Left cardiac atrium (tissue), 4 donors: ENCODE results near the gene NRP2. TPM values are rescaled to one million over a fixed set of nuclear protein-coding genes. Genes with fewer than 3 reads are reported as not detected.

Source experiments
- ATAC-seq, 2 donors: fragments of 200-7000 bp; cut with Tn5 transposase; one replicate each; pipeline ENCODE4 v1.9.1; 2020; ENCODE audit warnings: mild to moderate bottlenecking in 2 of 2, moderate library complexity in 2 of 2
- DNase-seq: peaks from one replicate; pipeline ENCODE4 v3.0.0-alpha.2; 2020
- intact Hi-C, 2 donors: fragments of 100-400 bp; cut with DNase I; formaldehyde crosslinking; loops; one replicate each; pipeline versions ENCODE4 v1.14.1 to v1.15.1; 2022 to 2023
- total RNA-seq, 2 donors: library from RNA; stranded (reverse); fragmentation: NEBNext Ultra II Directional; extraction: Animal tissue kit (Norgen Biotek cat#: 25700); gene quantifications; one replicate each; pipeline ENCODE4 v1.2.1, GENCODE V29; 2021
- donor health status: DM: no; HTN: yes; CAD: no.
- donor health status: DM: no; HTN: yes; CAD: no; lungs with severe emphysema.
- donor health status: DM: yes; HTN: yes; CAD: no.
- donor health status: Dilated cardiomyopathy.

Gene NRP2
- total RNA-seq, 2 donors from 2014 or later = 16.3 to 16.6 TPM

- DNase-seq (no peak), ATAC-seq (no peak)
- intact Hi-C loops = no loop called here
Measured at GRCh38 chr2:205762881-205763280, 80.6 kb downstream of the NRP2 start.

- intact Hi-C loops = no loop called here
- ATAC-seq (peak; percentile 15 to 66), DNase-seq (peak; percentile 56)
Measured at GRCh38 chr2:205763708-205764211, 81.5 kb downstream of the NRP2 start.

GRCh38 chr2:205764270-205764746 lies 82.0 kb downstream of the NRP2 start:
- intact Hi-C loops = no loop called here
- DNase-seq = peak; percentile 37
- peak in 1 of 2 donors; percentile 3 for ATAC-seq

GRCh38 chr2:205765151-205765550 lies 82.8 kb downstream of the NRP2 start:
- intact Hi-C loops = loop anchor here (1.0 to 5.0 kb wide), 2 partner anchors 157 to 160 kb away; no protein-coding TSS in a partner anchor
- no peak for DNase-seq
- ATAC-seq = no peak

GRCh38 chr2:205766779-205767359 lies 84.6 kb downstream of the NRP2 start:
- intact Hi-C loops = loop anchor here (2.0 to 5.0 kb wide), 2 partner anchors 118 to 155 kb away; no protein-coding TSS in a partner anchor
- ATAC-seq = no peak
- peak; percentile 45 for DNase-seq

GRCh38 chr2:205767617-205768016 lies 85.3 kb downstream of the NRP2 start:
- DNase-seq (no peak), ATAC-seq (peak; percentile 40 to 47)
- intact Hi-C loops = loop anchor here (2.0 to 5.0 kb wide), 2 partner anchors 117 to 155 kb away; no protein-coding TSS in a partner anchor

GRCh38 chr2:205768341-205768740 lies 86.0 kb downstream of the NRP2 start:
- DNase-seq (no peak), ATAC-seq (peak; percentile 63 to 73)
- intact Hi-C loops = loop anchor here in 1 of 2 donors (5.0 kb wide), 1 partner anchor 154 kb away; no protein-coding TSS in a partner anchor

- intact Hi-C loops = loop anchor here in 1 of 2 donors (5.0 kb wide), 1 partner anchor 153 kb away; no protein-coding TSS in a partner anchor
- DNase-seq (no peak), ATAC-seq (no peak)
Measured at GRCh38 chr2:205768815-205769494, 86.7 kb downstream of the NRP2 start.

- ATAC-seq = no peak
Measured at GRCh38 chr2:205769495-205769850, 87.2 kb downstream of the NRP2 start.

GRCh38 chr2:205769879-205770278 lies 87.6 kb downstream of the NRP2 start:
- DNase-seq (no peak), ATAC-seq (no peak)
- intact Hi-C loops = loop anchor here in 1 of 2 donors (5.0 kb wide), 1 partner anchor 152 kb away; no protein-coding TSS in a partner anchor

More at GRCh38 chr2:205769495-205769850, 87.2 kb downstream of the NRP2 start:
- intact Hi-C loops = loop anchor here in 1 of 2 donors (5.0 kb wide), 1 partner anchor 153 kb away; no protein-coding TSS in a partner anchor
- no peak for DNase-seq

- intact Hi-C loops = no loop called here
- DNase-seq (no peak), ATAC-seq (no peak)
Measured at GRCh38 chr2:205770577-205770976, 88.3 kb downstream of the NRP2 start.

- no peak for DNase-seq
- ATAC-seq = peak in 1 of 2 donors; percentile 39
- intact Hi-C loops = no loop called here
Measured at GRCh38 chr2:205771031-205771430, 88.7 kb downstream of the NRP2 start.

- ATAC-seq = no peak
- intact Hi-C loops = no loop called here
- DNase-seq = no peak
Measured at GRCh38 chr2:205771666-205772065, 89.4 kb downstream of the NRP2 start.

GRCh38 chr2:205772983-205773382 lies 90.7 kb downstream of the NRP2 start:
- ATAC-seq (no peak), DNase-seq (no peak)
- intact Hi-C loops = no loop called here

GRCh38 chr2:205773989-205774388 lies 91.7 kb downstream of the NRP2 start:
- DNase-seq (no peak), ATAC-seq (no peak)
- intact Hi-C loops = no loop called here

GRCh38 chr2:205775097-205775877 lies 93.0 kb downstream of the NRP2 start:
- intact Hi-C loops = no loop called here
- no peak for DNase-seq
- no peak for ATAC-seq

- intact Hi-C loops = loop anchor here in 1 of 2 donors (2.0 kb wide), 1 partner anchor 109 kb away; no protein-coding TSS in a partner anchor
Measured at GRCh38 chr2:205776139-205776538, 93.8 kb downstream of the NRP2 start.

GRCh38 chr2:205776720-205777119 lies 94.4 kb downstream of the NRP2 start:
- intact Hi-C loops = loop anchor here in 1 of 2 donors (2.0 kb wide), 1 partner anchor 108 kb away; no protein-coding TSS in a partner anchor
- DNase-seq (no peak), ATAC-seq (no peak)

More at GRCh38 chr2:205776139-205776538, 93.8 kb downstream of the NRP2 start:
- ATAC-seq (peak; percentile 65 to 76), DNase-seq (peak; percentile 56)

- ATAC-seq (no peak), DNase-seq (no peak)
- intact Hi-C loops = no loop called here
Measured at GRCh38 chr2:205778356-205778755, 96.1 kb downstream of the NRP2 start.
